ENCODE measurements around the gene CNOT4. TPM values are rescaled to one million over a fixed set of nuclear protein-coding genes. Genes with fewer than 3 reads are reported as not detected.
A peak's percentile ranks its signal among the peaks of the same experiment; 100 is the strongest.

Gene CNOT4
- total and polyA plus RNA-seq, 2 of the 13 experiments (the other 11 are each of a cell fraction or from before 2014, with no cell fraction given): 7.4 to 8.4 TPM

- TF ChIP-seq ZFP37 (CRISPR knock-in tag; IDR thresholded peaks at IDR 0.05; ENCODE audit: borderline replicate concordance) (peak; percentile 89; the same call in 1 of the 2 replicates), NCOR1 (IDR thresholded peaks at IDR 0.05; ENCODE audit: borderline replicate concordance, low read length) (no peak), TGIF2 (CRISPR knock-in tag; IDR thresholded peaks at IDR 0.05) (peak; percentile 86), GABPB1 (CRISPR knock-in tag; IDR thresholded peaks at IDR 0.05) (0 out of 2 replicates have a peak, but pooled peaks have one; percentile 27), CEBPG (CRISPR knock-in tag; IDR thresholded peaks at IDR 0.05) (no peak), ZNF354B (CRISPR knock-in tag; IDR thresholded peaks at IDR 0.05) (0 out of 2 replicates have a peak, but pooled peaks have one; percentile 80), NFYB (CRISPR knock-in tag; IDR thresholded peaks at IDR 0.05) (no peak), ZBTB42 (CRISPR knock-in tag; IDR thresholded peaks at IDR 0.05) (peak; percentile 66; the same call in 1 of the 2 replicates), MAFF (IDR thresholded peaks at IDR 0.05; ENCODE audit: low read depth, low read length) (no peak), THYN1 (CRISPR knock-in tag; IDR thresholded peaks at IDR 0.05; ENCODE audit: borderline replicate concordance, low read depth) (no peak), ZSCAN21 (CRISPR knock-in tag; IDR thresholded peaks at IDR 0.05; ENCODE audit: borderline replicate concordance) (peak; percentile 44; the same call in 1 of the 2 replicates), ZSCAN12 (CRISPR knock-in tag; IDR thresholded peaks at IDR 0.05) (no peak), HNRNPUL1 (IDR thresholded peaks at IDR 0.05; ENCODE audit: low read depth, low read length) (no peak), GLI4 (CRISPR knock-in tag; IDR thresholded peaks at IDR 0.05; ENCODE audit: borderline replicate concordance) (no peak), ZNF121 (CRISPR knock-in tag; IDR thresholded peaks at IDR 0.05) (no peak), NFYC (CRISPR knock-in tag; IDR thresholded peaks at IDR 0.05) (0 out of 2 replicates have a peak, but pooled peaks have one; percentile 28), MAFK (conservative IDR thresholded peaks at IDR 0.05 in 1 of 2, IDR thresholded peaks at IDR 0.05 in 1 of 2; ENCODE audit: low read length in 2 of 2) (no peak), NFIB (CRISPR knock-in tag; IDR thresholded peaks at IDR 0.05; ENCODE audit: borderline replicate concordance) (no peak), HMG20B (CRISPR knock-in tag; conservative IDR thresholded peaks at IDR 0.05) (no peak), MIXL1 (CRISPR knock-in tag; IDR thresholded peaks at IDR 0.05) (peak; percentile 72; the same call in 1 of the 2 replicates), ZBTB34 (CRISPR knock-in tag; IDR thresholded peaks at IDR 0.05) (0 out of 2 replicates have a peak, but pooled peaks have one; percentile 56), POLR2G (IDR thresholded peaks at IDR 0.05; ENCODE audit: low read depth, low read length) (no peak), MTA1 (CRISPR knock-in tag; IDR thresholded peaks at IDR 0.05; ENCODE audit: borderline replicate concordance) (peak; percentile 31; the same call in 1 of the 2 replicates), TBX2 (CRISPR knock-in tag; IDR thresholded peaks at IDR 0.05; ENCODE audit: borderline replicate concordance) (peak; percentile 73), RNF2 (conservative IDR thresholded peaks at IDR 0.05; ENCODE audit: low read depth) (no peak), EHMT2 (IDR thresholded peaks at IDR 0.05; ENCODE audit: borderline replicate concordance, low read depth, low read length) (peak; percentile 81; the same call in 1 of the 2 replicates), FOXA1 (IDR thresholded peaks at IDR 0.05) (no peak), FOXA1 (CRISPR knock-in tag; IDR thresholded peaks at IDR 0.05) (no peak), NFKBIZ (CRISPR knock-in tag; IDR thresholded peaks at IDR 0.05) (peak; percentile 34; the same call in 1 of the 2 replicates), CHCHD3 (CRISPR knock-in tag; IDR thresholded peaks at IDR 0.05) (no peak)
- TF ChIP-seq, protein P1, sequence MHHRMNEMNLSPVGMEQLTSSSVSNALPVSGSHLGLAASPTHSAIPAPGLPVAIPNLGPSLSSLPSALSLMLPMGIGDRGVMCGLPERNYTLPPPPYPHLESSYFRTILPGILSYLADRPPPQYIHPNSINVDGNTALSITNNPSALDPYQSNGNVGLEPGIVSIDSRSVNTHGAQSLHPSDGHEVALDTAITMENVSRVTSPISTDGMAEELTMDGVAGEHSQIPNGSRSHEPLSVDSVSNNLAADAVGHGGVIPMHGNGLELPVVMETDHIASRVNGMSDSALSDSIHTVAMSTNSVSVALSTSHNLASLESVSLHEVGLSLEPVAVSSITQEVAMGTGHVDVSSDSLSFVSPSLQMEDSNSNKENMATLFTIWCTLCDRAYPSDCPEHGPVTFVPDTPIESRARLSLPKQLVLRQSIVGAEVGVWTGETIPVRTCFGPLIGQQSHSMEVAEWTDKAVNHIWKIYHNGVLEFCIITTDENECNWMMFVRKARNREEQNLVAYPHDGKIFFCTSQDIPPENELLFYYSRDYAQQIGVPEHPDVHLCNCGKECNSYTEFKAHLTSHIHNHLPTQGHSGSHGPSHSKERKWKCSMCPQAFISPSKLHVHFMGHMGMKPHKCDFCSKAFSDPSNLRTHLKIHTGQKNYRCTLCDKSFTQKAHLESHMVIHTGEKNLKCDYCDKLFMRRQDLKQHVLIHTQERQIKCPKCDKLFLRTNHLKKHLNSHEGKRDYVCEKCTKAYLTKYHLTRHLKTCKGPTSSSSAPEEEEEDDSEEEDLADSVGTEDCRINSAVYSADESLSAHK (CRISPR knock-in tag; IDR thresholded peaks at IDR 0.05; ENCODE audit: borderline replicate concordance): no peak
Observed at GRCh38 chr7:135335628-135336139, 174.2 kb downstream of the CNOT4 start (continued).

Measured in HepG2 (cell line).